NT2/D1 (cell line): ENCODE data around the gene RGS17.

ENCODE experiments used
- SUZ12 ChIP-seq: IDR thresholded peaks from 2 replicates; pipeline ENCODE4 v1.6.1; 2011; ENCODE audit not compliant: insufficient read length, insufficient read depth; ENCODE audit errors: extremely low read depth
- YY1 ChIP-seq: IDR thresholded peaks from 2 replicates; pipeline ENCODE4 v1.6.1; 2011; ENCODE audit not compliant: insufficient read length, insufficient read depth
- ZNF274 ChIP-seq: IDR thresholded peaks from 2 replicates; pipeline ENCODE4 v1.6.1; 2011; ENCODE audit warnings: mild to moderate bottlenecking, low read depth, low read length

- TF ChIP-seq SUZ12 = no peak
- TF ChIP-seq ZNF274 = no peak
- TF ChIP-seq YY1 = no peak
Observed at GRCh38 chr6:153024709-153025017, 106.4 kb downstream of the RGS17 start.
